ENCODE data around the gene LPAR6.

LPAR6 gene

GRCh38 chr13:48415516-48415915 is 2.6 kb upstream of the LPAR6 start:
- no peak overlapping the region for H3K4me3 ChIP-seq (ENCODE audit: low read depth, low read length)

- H3K4me3 ChIP-seq (ENCODE audit: low read depth, low read length) = no peak overlapping the region
Measured at GRCh38 chr13:48414501-48414900, 1.6 kb upstream of the LPAR6 start.

GRCh38 chr13:48411841-48412531 is 927 bp downstream of the LPAR6 start:
- peak overlapping the region; percentile 13 for H3K4me3 ChIP-seq (ENCODE audit: low read depth, low read length)

GRCh38 chr13:48411147-48411794 is 1.6 kb downstream of the LPAR6 start:
- peak overlapping the region; percentile 13 for H3K4me3 ChIP-seq (ENCODE audit: low read depth, low read length)

- H3K4me3 ChIP-seq (ENCODE audit: low read depth, low read length) = no peak overlapping the region
Measured at GRCh38 chr13:48410199-48410598, 2.7 kb downstream of the LPAR6 start.

- no peak overlapping the region for H3K4me3 ChIP-seq (ENCODE audit: low read depth, low read length)
Measured at GRCh38 chr13:48405875-48406274, 7.0 kb downstream of the LPAR6 start.

- H3K4me3 ChIP-seq (ENCODE audit: low read depth, low read length) = no peak overlapping the region
Measured at GRCh38 chr13:48404952-48405351, 8.0 kb downstream of the LPAR6 start.

GRCh38 chr13:48403913-48404312 is 9.0 kb downstream of the LPAR6 start:
- no peak overlapping the region for H3K4me3 ChIP-seq (ENCODE audit: low read depth, low read length)

- H3K4me3 ChIP-seq (ENCODE audit: low read depth, low read length) = no peak overlapping the region
Measured at GRCh38 chr13:48403151-48403631, 9.7 kb downstream of the LPAR6 start.

GRCh38 chr13:48402325-48402932 is 10.5 kb downstream of the LPAR6 start:
- H3K4me3 ChIP-seq (ENCODE audit: low read depth, low read length) = no peak overlapping the region

GRCh38 chr13:48401480-48401879 is 11.4 kb downstream of the LPAR6 start:
- H3K4me3 ChIP-seq (ENCODE audit: low read depth, low read length) = no peak overlapping the region

- H3K4me3 ChIP-seq (ENCODE audit: low read depth, low read length) = no peak overlapping the region
Measured at GRCh38 chr13:48400850-48401291, 12.0 kb downstream of the LPAR6 start.

GRCh38 chr13:48400090-48400694 is 12.7 kb downstream of the LPAR6 start:
- no peak overlapping the region for H3K4me3 ChIP-seq (ENCODE audit: low read depth, low read length)

GRCh38 chr13:48398450-48399095 is 14.3 kb downstream of the LPAR6 start:
- no peak overlapping the region for H3K4me3 ChIP-seq (ENCODE audit: low read depth, low read length)

- no peak overlapping the region for H3K4me3 ChIP-seq (ENCODE audit: low read depth, low read length)
Measured at GRCh38 chr13:48397744-48398143, 15.2 kb downstream of the LPAR6 start.

- no peak overlapping the region for H3K4me3 ChIP-seq (ENCODE audit: low read depth, low read length)
Measured at GRCh38 chr13:48393698-48394085, 19.2 kb downstream of the LPAR6 start.

GRCh38 chr13:48393030-48393697 is 19.7 kb downstream of the LPAR6 start:
- no peak overlapping the region for H3K4me3 ChIP-seq (ENCODE audit: low read depth, low read length)

GRCh38 chr13:48391257-48391656 is 21.7 kb downstream of the LPAR6 start:
- H3K4me3 ChIP-seq (ENCODE audit: low read depth, low read length) = no peak overlapping the region

- H3K4me3 ChIP-seq (ENCODE audit: low read depth, low read length) = no peak overlapping the region
Measured at GRCh38 chr13:48386816-48387215, 26.1 kb downstream of the LPAR6 start.

GRCh38 chr13:48383384-48383783 is 29.5 kb downstream of the LPAR6 start:
- H3K4me3 ChIP-seq (ENCODE audit: low read depth, low read length) = no peak overlapping the region

- no peak overlapping the region for H3K4me3 ChIP-seq (ENCODE audit: low read depth, low read length)
Measured at GRCh38 chr13:48380581-48380980, 32.3 kb downstream of the LPAR6 start.

Data from iPS-11a (cell line).